GM12872 (cell line): Measurements from ENCODE around the gene CD300LG.

ENCODE experiments used
- CTCF ChIP-seq: IDR thresholded peaks from 3 replicates; pipeline ENCODE4 v1.5.1; 2011; ENCODE audit warnings: low read depth, mild to moderate bottlenecking, low read length, moderate library complexity; ENCODE audit not compliant: insufficient read depth

The CD300LG gene

GRCh38 chr17:43846221-43846712 lies 709 bp upstream of the CD300LG start:
- TF ChIP-seq CTCF = peak; percentile 99

DNA sequence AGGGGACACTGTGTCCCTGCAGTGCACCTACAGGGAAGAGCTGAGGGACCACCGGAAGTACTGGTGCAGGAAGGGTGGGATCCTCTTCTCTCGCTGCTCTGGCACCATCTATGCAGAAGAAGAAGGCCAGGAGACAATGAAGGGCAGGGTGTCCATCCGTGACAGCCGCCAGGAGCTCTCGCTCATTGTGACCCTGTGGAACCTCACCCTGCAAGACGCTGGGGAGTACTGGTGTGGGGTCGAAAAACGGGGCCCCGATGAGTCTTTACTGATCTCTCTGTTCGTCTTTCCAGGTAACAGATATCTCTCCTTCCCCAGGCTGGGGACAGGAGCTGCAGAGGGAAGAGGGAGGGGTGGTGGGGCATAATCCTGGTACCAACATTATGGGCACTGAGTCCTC lies 1.6 kb downstream of the CD300LG start:
- no peak for TF ChIP-seq CTCF

DNA sequence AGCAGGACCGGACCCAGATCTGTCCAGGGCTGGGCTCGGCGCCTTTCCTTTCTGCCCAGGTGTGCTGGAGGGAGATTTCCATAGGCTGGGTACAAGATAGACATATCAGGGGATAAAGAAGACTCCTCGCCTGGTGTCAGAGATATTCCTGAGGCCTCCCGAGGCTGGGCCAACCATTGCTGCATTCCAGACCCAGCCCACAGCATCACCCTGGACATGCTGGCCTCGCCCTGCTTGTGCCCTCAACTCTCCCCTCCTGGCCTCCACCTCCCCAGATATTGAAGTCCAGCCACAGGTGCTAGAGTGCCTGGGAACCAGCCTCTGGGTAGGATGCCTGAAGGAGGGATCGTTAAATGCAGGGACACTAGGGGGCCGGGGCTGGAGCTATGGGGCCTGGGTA lies 2.1 kb downstream of the CD300LG start:
- TF ChIP-seq CTCF = no peak

DNA sequence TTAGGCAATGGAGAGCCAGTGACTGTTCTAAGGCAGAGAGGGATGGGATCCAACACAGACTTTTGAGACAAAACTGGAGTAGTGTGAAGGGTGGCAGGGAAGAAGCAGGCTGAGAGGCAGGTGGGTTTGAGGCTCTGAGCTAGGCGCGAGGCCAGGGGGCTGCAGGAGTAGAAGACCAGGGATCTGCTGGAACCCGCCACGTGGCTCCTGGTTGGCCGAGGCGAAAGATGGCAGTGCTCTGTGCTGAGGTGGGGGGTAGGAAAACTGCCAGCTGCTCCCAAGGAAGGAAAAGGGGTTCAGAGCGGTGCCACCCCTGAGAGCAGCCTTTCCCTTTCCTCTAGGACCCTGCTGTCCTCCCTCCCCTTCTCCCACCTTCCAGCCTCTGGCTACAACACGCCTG lies 5.6 kb downstream of the CD300LG start:
- TF ChIP-seq CTCF = no peak

GRCh38 chr17:43853546-43853945 lies 6.6 kb downstream of the CD300LG start:
- no peak for TF ChIP-seq CTCF

DNA sequence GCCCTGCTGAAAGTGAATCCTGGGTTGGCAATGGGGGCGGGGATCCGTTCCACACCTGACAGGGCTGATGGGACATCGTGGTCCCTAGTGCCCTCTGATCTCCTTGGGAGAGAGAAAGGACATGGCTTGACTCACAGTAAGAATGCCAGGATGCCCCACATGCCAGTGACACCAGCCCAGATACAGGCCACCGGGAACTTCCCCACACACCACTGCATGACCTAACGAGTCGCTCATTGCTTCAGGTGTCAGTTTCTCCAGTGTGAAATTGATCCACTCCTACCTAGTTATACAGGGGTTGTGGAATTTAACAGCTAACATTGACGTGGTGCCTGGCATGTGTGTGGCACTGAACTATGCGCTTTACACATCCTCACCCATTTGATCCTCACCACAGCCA lies 7.5 kb downstream of the CD300LG start:
- no peak for TF ChIP-seq CTCF

DNA sequence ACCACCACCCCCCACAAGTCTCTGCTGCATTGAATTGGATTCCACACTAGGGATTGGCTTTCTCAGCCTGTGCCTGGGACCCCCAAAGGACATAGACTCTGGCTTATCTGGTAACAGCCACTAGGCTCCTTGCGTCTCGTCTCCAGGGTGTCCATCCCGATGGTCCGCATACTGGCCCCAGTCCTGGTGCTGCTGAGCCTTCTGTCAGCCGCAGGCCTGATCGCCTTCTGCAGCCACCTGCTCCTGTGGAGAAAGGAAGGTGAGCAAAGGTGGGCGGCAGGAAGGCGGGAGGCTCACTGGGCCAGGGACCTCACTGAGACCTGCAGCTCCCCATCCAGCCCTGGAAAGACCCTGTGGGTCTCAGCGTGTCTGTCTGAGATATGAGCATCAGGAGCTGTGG lies 8.1 kb downstream of the CD300LG start:
- no peak for TF ChIP-seq CTCF

DNA sequence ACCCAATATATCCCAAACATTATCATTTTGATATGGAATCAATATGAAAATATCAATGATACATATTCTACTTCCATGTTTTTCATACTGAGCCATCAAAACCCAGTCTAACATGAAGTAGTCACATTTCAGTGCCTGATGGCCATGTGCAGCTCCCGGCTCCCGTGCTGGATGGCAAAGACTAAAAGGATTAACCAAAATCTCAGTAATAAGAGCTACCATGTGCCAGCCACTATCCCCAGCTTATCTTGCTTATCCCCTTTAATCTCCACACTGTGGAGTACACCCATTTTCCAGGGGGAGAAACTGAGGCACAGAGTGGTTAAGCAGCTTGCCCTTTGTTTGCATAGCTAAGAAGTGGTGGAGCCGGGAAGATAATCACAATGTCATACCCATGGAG lies 9.2 kb downstream of the CD300LG start:
- no peak for TF ChIP-seq CTCF
